ENCODE results near the gene SF3B5. TPM values are rescaled to one million over a fixed set of nuclear protein-coding genes. Genes with fewer than 3 reads are reported as not detected.
"Not testable (repeated sequence)": the region's sequence is repeated elsewhere in the genome, so short reads cannot be mapped to it uniquely, and the experiment has no call there.

SF3B5 gene
- polyA plus RNA-seq, 3 donors: 271 to 445 (median 355) TPM

GRCh38 chr6:144047688-144048087 is 47.7 kb downstream of the SF3B5 start:
- no peaks in the 10 kb centered on the region for H3K4me1 ChIP-seq (ENCODE audit: control insufficient read depth in 1 of 2, insufficient read depth in 2 of 2, low read length in 2 of 2)
- peak overlapping the region in 1 of 7 donors; percentile 54 for H3K27ac Mint-ChIP-seq
- peaks cover 0 to 2% (median 0%) of the 10 kb centered on the region in 3 donors for H3K27me3 Mint-ChIP-seq (ENCODE audit: low read depth in 3 of 3)
- peaks cover 17 to 35% (median 28%) of the 10 kb centered on the region in 7 donors for H3K9me3 Mint-ChIP-seq
- no peak overlapping the region for H3K4me3 ChIP-seq (replicated peaks in 1 of 3; ENCODE audit: low read depth in 2 of 3, low read length in 3 of 3)
- H3K36me3 ChIP-seq (replicated peaks in 1 of 2; ENCODE audit: control insufficient read depth in 1 of 2, insufficient read depth in 2 of 2, low read length in 2 of 2): no peaks in the 10 kb centered on the region
- no peaks in the 10 kb centered on the region for H4K20me1 ChIP-seq (ENCODE audit: insufficient read depth, low read length)
- peaks cover 4% of the 10 kb centered on the region for H3K79me2 ChIP-seq (ENCODE audit: insufficient read depth, low read length)
- H3K9ac ChIP-seq (ENCODE audit: insufficient read depth, low read length, poor library complexity, severe bottlenecking): no peak overlapping the region
- intact Hi-C loops (cut with micrococcal nuclease): no loop called here
- no peaks in the 10 kb centered on the region for H3K27me3 ChIP-seq (ENCODE audit: control insufficient read depth in 2 of 2, insufficient read depth in 2 of 2, low read length in 2 of 2)
- H3K36me3 Mint-ChIP-seq: peaks cover 7 to 9% of the 10 kb centered on the region in 2 donors
- H3K9me3 ChIP-seq (replicated peaks in 1 of 2; ENCODE audit: control insufficient read depth in 1 of 2, insufficient read depth in 1 of 2, low read length in 2 of 2): peaks cover 10 to 26% of the 10 kb centered on the region in 2 donors
- no CpG with 5 or more reads among the region's 1 CpG for WGBS (ENCODE audit: insufficient coverage)
- no peak for TF ChIP-seq CTCF (IDR thresholded peaks at IDR 0.05)
- no peak for DNase-seq
- no peak overlapping the region for H2AFZ ChIP-seq (ENCODE audit: insufficient read depth, low read depth, low read length, poor library complexity, severe bottlenecking)
- H3K27ac ChIP-seq (ENCODE audit: low read depth in 1 of 2, low read length in 2 of 2): no peak overlapping the region
- H3K4me2 ChIP-seq (replicated peaks; ENCODE audit: extremely low read depth, low read length, poor library complexity, severe bottlenecking): no peak overlapping the region
- no peak overlapping the region for H3K4me3 Mint-ChIP-seq
- H3K4me1 Mint-ChIP-seq: peaks cover 9% of the 10 kb centered on the region

GRCh38 chr6:144046672-144047071 is 48.7 kb downstream of the SF3B5 start:
- H3K36me3 Mint-ChIP-seq; DNase-seq; H4K20me1 ChIP-seq (ENCODE audit: insufficient read depth, low read length); H3K4me1 ChIP-seq (ENCODE audit: control insufficient read depth in 1 of 2, insufficient read depth in 2 of 2, low read length in 2 of 2); H3K4me3 Mint-ChIP-seq; H3K4me3 ChIP-seq (replicated peaks in 1 of 3; ENCODE audit: low read depth in 2 of 3, low read length in 3 of 3); H3K27me3 ChIP-seq (ENCODE audit: control insufficient read depth in 2 of 2, insufficient read depth in 2 of 2, low read length in 2 of 2); intact Hi-C loops (cut with micrococcal nuclease); H2AFZ ChIP-seq (ENCODE audit: insufficient read depth, low read depth, low read length, poor library complexity, severe bottlenecking); H3K4me2 ChIP-seq (replicated peaks; ENCODE audit: extremely low read depth, low read length, poor library complexity, severe bottlenecking); H3K27me3 Mint-ChIP-seq (ENCODE audit: low read depth in 3 of 3); H3K36me3 ChIP-seq (replicated peaks in 1 of 2; ENCODE audit: control insufficient read depth in 1 of 2, insufficient read depth in 2 of 2, low read length in 2 of 2); H3K27ac ChIP-seq (ENCODE audit: low read depth in 1 of 2, low read length in 2 of 2); H3K4me1 Mint-ChIP-seq; H3K79me2 ChIP-seq (ENCODE audit: insufficient read depth, low read length); H3K9ac ChIP-seq (ENCODE audit: insufficient read depth, low read length, poor library complexity, severe bottlenecking): not testable (repeated sequence)
- H3K9me3 ChIP-seq (replicated peaks in 1 of 2; ENCODE audit: control insufficient read depth in 1 of 2, insufficient read depth in 1 of 2, low read length in 2 of 2): peaks cover 10 to 26% of the 10 kb centered on the region in 2 donors
- Mint-ChIP-seq H3K9me3 (peaks cover 17 to 35% (median 28%) of the 10 kb centered on the region in 7 donors), H3K27ac (peak overlapping the region in 1 of 7 donors; percentile 16)
- WGBS (ENCODE audit: insufficient coverage): 98% methylated on average over 8 of the region's 8 CpGs

- H3K27me3 Mint-ChIP-seq (ENCODE audit: low read depth in 3 of 3); H3K27ac Mint-ChIP-seq; H3K27ac ChIP-seq (ENCODE audit: low read depth in 1 of 2, low read length in 2 of 2); intact Hi-C loops (cut with micrococcal nuclease); H3K4me3 ChIP-seq (replicated peaks in 1 of 3; ENCODE audit: low read depth in 2 of 3, low read length in 3 of 3); H3K79me2 ChIP-seq (ENCODE audit: insufficient read depth, low read length); H3K27me3 ChIP-seq (ENCODE audit: control insufficient read depth in 2 of 2, insufficient read depth in 2 of 2, low read length in 2 of 2); H3K4me3 Mint-ChIP-seq; H3K4me1 ChIP-seq (ENCODE audit: control insufficient read depth in 1 of 2, insufficient read depth in 2 of 2, low read length in 2 of 2); H4K20me1 ChIP-seq (ENCODE audit: insufficient read depth, low read length); H3K36me3 Mint-ChIP-seq; H3K9ac ChIP-seq (ENCODE audit: insufficient read depth, low read length, poor library complexity, severe bottlenecking); H3K36me3 ChIP-seq (replicated peaks in 1 of 2; ENCODE audit: control insufficient read depth in 1 of 2, insufficient read depth in 2 of 2, low read length in 2 of 2); H3K4me2 ChIP-seq (replicated peaks; ENCODE audit: extremely low read depth, low read length, poor library complexity, severe bottlenecking); DNase-seq; H2AFZ ChIP-seq (ENCODE audit: insufficient read depth, low read depth, low read length, poor library complexity, severe bottlenecking): not testable (repeated sequence)
- peaks cover 11% of the 10 kb centered on the region for H3K4me1 Mint-ChIP-seq
- peaks cover 17 to 35% (median 28%) of the 10 kb centered on the region in 7 donors for H3K9me3 Mint-ChIP-seq
- H3K9me3 ChIP-seq (replicated peaks in 1 of 2; ENCODE audit: control insufficient read depth in 1 of 2, insufficient read depth in 1 of 2, low read length in 2 of 2): peaks cover 10 to 26% of the 10 kb centered on the region in 2 donors
- WGBS (ENCODE audit: insufficient coverage): no CpG with 5 or more reads among the region's 2 CpGs
These were observed 50.4 kb downstream of the SF3B5 start for GRCh38 chr6:144044989-144045388.

Measured in CD14-positive monocyte (primary cell).